ENCODE measurements around the gene LAMTOR4. TPM values are rescaled to one million over a fixed set of nuclear protein-coding genes. Genes with fewer than 3 reads are reported as not detected.

Gene LAMTOR4
- total RNA-seq (2014; rRNA removed; shearing (Covaris generic)): 217 and 229 TPM in 2 replicates

GRCh38 chr7:100148559-100149328 is at the start of gene LAMTOR4:
TSS of gene LAMTOR4 (plus strand) at chr7:100148918. CDS start at chr7:100148973, 55 bp downstream.
- peak; percentile 100 for DNase-seq (ENCODE audit: low spot score)

DNA sequence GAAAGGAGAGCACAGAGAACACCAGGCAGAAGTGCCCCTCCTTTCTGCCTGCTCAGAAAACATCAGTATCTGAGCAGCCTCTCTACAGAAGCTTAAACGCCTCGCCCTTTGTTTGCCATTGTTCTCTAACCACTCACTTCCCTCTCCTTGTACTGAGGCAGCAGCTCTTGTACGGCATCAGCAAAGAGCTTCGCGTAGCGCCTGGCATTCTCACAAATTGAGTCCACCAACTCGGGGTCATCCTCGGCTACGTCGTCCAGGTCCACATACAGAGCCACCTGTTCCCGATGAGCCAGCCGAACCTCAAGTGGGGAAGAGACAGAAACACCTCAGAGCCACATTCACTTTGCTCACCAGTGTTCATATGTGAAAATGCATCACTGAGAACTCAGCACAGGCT is 49.3 kb upstream of the LAMTOR4 start:
- no peak for DNase-seq (ENCODE audit: low spot score)

DNA sequence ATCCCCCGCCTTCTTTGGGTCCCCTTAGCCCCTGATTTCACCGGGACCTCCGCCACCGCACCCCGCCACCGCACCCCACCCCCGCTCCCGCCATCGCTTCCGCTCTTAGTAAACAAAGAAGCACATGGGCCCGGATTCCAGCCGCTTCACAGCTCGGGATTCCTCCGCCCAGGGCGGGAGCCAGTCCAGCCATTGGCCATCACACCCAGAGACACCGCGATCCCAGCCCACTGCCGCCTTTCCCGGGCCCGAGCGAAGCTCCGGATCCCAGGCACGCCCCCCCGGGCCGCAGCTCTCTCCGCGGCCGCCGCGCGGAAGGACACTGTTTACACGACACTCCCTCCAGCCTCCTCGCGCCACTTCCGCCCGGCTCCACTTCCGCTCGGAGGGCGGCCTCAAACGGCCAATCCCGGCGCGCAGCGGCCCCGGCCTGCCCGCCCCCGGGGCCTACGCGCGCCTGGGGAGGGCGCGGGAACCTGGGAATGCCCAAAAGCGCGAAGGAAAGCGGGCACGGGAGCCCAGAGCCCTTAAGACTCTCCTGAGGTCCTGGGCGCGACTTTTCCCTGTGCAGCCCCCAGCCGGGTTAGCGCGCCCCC is 48.2 kb upstream of the LAMTOR4 start:
- peak; percentile 95 for DNase-seq (ENCODE audit: low spot score)

DNA sequence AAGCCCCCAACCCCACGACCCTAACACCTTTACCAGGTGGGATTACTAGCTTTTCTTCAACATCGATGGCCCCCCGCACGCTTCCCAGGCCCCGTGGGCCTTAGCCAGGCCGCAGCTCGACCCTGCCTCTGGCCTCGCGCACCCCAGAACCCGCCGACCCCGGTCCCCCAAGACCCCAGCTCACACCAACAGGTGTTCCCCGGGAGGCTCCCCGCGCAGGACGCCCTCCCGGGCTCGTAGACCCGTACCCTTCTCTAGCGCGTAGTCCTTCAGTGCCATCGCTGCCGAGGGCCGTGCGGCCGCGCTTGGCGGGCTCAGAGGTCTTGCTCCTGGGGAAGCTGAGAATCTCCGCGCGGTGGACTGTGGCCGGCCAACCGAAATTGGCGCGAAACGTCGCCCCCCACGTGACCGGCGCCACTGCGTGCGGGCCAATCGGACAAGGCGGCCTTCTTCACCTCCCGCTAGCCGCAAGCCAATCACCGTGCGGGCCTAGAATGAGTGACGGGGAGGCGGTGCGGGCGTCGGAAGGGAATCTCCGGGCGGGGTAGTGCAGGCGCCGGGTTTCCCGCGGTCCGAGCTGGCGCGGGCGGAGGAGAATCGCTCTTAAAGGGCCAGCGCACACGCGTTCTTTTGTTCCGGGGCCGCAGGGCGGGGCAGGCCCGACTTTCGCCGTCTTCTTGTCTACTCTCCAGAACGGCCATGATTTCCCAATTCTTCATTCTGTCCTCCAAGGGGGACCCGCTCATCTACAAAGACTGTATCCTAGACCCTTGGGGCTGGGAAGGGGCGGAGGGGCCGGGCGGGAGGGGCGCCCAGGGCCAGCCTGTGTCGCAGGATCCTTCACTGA is 47.5 kb upstream of the LAMTOR4 start, which contains the start of the genes AP4M1 and MCM7:
TSS of gene AP4M1 (plus strand) at position 628 of the 847 bp plus-strand sequence. CDS start at position 700, 72 bp downstream.
TSS of gene MCM7 (minus strand) at position 382 of the 847 bp plus-strand sequence. CDS start at position 279, 103 bp downstream.
- peak; percentile 99 for DNase-seq (ENCODE audit: low spot score)

DNA sequence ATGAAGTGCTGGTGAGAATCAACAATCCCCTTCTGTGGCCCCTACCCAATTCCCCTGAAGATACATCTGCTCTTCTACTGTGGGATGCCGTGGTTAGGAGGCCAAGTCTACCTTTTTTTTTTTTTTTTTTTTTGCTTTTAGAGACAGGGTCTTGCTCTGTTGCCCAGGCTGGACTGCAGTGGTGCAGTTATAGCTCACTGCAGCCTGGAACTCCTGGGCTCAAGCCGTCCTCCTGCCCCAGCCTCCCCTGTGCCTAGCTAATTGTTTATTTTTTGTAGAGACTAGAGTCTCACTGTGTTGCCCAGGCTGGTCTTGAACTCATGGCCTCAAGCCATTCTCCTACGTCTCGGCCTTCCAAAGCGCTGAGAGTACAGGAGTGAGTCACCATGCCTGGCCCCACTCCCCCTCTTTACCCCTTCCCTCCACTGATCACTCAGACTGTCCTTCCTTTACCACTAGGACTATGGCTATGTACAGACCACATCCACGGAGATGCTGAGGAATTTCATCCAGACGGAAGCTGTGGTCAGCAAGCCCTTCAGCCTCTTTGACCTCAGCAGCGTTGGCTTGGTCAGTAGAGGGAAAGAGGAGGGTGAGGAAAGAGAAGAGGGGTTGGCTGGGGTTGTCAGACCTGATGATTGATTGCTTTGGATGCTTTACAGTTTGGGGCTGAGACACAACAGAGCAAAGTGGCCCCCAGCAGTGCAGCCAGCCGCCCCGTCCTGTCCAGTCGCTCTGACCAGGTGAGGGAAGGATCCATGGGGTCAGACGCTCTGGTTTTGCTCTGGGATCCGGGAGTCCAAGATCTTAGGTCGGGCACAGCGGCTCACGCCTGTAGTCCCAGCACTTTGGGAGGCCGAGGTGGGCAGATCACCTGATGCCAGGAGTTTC is 45.5 kb upstream of the LAMTOR4 start:
- no peak for DNase-seq (ENCODE audit: low spot score)

- no peak for DNase-seq (ENCODE audit: low spot score)
These were observed 43.2 kb upstream of the LAMTOR4 start for GRCh38 chr7:100105534-100105933.

- no peak for DNase-seq (ENCODE audit: low spot score)
These were observed 42.1 kb upstream of the LAMTOR4 start for GRCh38 chr7:100106633-100107032.

- DNase-seq (ENCODE audit: low spot score): no peak
These were observed 41.5 kb upstream of the LAMTOR4 start for GRCh38 chr7:100107125-100107737.

DNA sequence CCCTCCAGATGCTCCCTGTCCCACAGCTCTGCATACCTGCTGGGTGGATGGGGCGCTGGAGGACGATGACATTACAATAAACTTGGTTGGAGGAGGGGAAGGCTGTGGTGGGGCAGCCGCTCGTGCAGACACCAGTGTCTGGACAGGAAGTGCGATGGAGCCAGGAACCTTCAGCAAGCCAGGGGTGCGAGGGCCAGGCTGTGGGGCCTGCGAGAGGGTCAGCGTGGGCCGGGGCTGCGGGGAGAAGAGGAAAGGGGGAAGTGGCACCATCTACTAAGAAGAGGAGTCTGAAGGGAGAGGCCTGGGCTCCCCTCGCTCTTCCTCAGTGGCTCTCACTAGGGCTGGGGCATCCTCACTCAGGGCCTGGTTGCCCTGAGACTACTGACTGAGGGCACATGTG is 40.8 kb upstream of the LAMTOR4 start:
- DNase-seq (ENCODE audit: low spot score): no peak

DNA sequence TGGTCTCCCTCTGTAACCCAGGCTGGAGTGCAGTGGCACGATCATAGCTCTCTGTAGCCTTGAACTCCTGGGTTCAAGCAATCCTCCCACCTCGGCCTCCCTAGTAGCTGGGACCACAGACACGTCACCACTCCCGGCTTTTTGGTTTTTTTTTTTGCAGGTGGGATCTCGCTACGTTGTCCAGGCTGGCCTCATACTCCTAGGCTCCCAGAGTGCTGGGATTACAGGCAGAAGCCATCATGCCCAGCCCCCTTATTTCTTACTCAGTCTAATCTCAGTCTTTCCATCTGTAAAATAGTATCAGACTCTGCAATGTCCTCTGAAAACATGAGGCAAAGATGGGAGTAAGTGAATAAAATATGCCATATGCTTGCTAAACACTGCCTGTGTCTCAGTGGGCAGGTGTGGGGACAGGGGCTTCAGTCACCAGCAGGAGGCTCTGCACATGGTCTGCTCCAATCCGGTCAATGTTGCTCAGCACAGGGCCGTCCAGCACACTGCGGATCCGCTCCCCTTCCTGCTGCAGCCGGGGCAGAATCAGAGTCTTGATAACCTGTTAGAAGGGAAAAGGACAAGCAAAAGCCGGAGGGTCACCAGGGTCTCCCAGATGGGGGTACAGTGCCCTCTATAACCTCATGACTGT is 39.1 kb upstream of the LAMTOR4 start:
- DNase-seq (ENCODE audit: low spot score): no peak

- DNase-seq (ENCODE audit: low spot score): no peak
These were observed 37.6 kb upstream of the LAMTOR4 start for GRCh38 chr7:100111156-100111555.

GRCh38 chr7:100111914-100112313 is 36.8 kb upstream of the LAMTOR4 start:
- DNase-seq (ENCODE audit: low spot score): no peak

DNA sequence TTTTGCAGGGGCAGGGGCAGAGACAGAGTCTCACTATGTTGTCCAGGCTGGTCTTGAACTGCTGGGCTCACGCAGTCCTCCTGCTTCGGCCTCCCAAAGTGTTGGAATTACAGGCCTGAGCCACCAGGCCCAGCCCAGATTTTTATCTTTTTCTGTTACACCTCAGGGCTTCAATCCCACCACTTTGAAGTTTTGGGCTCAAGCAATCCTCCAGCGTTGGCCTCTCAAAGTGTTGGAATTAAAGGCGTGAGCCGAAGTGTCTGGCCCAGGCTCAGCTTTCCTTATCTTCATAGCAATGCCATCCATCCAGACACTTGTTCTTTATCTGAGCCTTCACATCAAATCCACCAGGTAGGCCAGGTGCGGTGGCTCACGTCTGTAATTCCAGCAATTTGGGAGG is 33.7 kb upstream of the LAMTOR4 start:
- no peak for DNase-seq (ENCODE audit: low spot score)

DNA sequence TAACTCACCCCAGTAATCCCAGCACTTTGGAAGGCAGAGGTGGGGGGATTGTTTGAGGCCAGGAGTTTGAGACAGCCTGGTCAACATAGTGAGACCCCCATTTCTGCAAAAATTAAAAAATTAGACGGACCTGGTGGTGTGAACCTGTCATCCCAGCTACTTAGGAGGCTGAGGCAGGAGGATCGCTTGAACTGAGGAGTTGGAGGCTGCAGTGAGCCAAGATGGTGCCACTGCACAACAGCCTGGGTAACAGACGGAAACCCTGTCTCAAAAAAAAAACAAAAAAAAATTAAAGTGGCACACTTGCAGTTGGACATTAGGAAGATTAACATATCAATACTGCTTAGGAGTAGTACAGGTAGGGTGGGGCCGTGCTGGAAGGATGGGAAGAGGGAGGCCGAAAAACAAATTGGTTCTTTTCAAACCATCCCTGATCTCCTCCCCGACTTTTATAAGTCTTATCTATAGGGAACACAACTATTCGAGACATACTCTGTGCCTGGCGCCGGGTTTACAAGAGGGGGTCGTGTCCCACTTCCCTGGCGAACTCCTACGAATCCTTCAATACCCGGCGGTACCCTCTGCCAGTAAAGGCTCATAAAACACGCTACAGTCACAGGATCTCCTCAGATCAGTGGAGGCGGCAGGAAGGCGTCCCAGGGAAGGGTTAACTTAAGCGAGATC is 30.2 kb upstream of the LAMTOR4 start:
- no peak for DNase-seq (ENCODE audit: low spot score)

DNA sequence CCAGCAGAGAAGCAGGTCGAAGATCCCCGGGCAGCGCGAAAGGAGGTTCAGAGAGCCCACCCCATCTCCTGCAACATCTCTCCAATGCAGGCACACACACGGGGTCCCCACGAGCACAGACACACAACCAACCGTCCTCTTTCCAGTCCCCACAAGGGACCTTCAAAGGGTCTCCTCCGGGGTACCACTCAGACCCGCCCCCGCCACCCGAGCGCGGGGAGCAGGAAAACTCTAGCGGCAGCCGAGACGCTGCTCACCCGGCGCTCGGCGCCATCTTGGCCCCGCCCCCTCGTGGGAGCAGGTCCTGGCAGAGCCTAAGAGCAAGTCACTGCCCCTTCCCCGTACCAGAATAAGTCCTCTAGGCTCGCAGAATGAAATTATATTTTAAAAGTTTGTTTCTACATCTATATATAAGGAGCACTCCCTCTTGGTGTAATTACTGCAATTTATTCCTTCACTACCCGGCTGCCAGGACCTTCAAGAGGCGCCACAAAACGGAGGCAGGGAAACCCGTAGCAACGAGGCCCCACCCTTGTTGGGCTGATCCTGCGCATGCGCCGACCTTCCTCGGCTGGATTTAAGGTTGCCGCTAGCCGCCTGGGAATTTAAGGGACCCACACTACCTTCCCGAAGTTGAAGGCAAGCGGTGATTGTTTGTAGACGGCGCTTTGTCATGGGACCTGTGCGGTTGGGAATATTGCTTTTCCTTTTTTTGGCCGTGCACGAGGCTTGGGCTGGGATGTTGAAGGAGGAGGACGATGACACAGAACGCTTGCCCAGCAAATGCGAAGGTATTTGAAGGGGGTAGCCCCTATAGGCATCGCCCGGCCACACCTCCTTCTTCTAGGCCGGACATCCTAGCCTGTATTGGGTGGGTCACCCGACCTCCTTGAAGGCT is 29.4 kb upstream of the LAMTOR4 start, which contains the start of the genes CNPY4 and TAF6:
TSS of gene CNPY4 (plus strand) at position 563 of the 898 bp plus-strand sequence. CDS start at position 674, 111 bp downstream.
TSS of gene TAF6 (minus strand) at position 287 of the 898 bp plus-strand sequence. CDS start 5,149 bp downstream, outside the sequence.
- peak; percentile 96 for DNase-seq (ENCODE audit: low spot score)

DNA sequence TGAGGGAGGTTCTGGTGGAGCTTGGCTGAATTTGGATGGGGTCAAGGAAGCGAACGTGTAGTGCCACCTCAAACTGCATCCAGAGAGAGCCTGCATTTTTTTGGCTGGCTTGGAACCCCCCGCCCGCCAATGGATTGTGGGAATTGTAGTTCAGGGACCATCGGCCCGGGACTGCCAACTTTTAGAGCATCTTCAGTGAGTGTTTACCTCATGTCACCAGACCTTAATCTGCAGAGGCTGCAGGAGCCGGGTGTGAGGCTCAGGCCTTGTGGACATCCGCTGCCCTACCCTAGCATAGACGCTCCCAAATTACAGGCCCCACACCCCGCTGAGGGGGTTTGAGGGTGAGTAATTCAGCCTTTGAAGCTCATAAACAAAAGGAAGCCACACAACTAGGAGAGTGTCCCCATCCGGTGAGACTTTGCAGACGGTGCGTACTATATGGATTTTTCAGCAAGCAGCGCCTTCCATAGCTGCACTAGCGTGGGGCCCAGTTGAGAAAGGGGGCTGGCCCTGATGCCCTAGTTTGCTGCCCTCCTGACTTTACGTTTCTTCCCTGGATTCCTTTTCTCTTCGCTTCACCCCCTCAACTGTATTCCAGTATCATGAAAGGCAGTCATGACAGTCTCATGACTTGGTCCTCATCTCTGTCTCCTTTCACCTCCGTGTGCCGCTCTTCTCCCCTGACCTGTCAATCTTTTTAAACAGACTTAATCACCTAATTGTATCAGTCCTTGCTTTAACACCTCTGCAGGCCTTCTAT is 28.6 kb upstream of the LAMTOR4 start:
- peak; percentile 46 for DNase-seq (ENCODE audit: low spot score)

DNA sequence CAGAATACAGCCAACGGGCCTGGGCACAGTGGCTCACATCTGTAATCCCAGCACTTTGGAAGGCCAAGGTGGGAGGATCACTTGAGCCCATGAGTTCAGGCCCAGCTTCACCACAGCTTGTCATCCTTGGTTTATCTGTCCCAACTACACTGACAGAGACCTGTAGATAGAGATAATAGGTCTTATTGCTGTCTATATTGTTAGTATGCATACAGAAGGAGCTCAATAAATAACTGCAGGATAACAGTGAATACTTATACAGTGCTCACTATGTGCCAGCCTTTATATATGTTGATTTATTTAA is 28.0 kb upstream of the LAMTOR4 start:
- no peak for DNase-seq (ENCODE audit: low spot score)

DNA sequence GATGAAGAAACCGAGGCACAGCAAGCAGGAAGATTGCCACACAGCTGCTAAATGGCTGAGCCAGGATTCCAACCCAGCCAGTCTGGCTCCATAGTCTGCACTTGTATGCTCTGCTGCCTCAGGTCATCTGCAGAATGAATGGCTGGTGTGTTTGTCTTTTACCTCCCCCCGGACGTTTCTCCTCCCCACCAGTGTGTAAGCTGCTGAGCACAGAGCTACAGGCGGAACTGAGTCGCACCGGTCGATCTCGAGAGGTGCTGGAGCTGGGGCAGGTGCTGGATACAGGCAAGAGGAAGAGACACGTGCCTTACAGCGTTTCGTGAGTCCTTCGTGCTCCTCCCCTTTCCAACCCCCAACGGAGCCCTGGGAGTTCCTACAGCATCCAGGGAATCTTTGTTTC is 26.7 kb upstream of the LAMTOR4 start:
- DNase-seq (ENCODE audit: low spot score): peak; percentile 2

All from H4 (cell line).